Measurements from ENCODE around the gene HTR4. TPM values are rescaled to one million over a fixed set of nuclear protein-coding genes. Genes with fewer than 3 reads are reported as not detected.
A peak's percentile ranks its signal among the peaks of the same experiment; 100 is the strongest.

The HTR4 gene
- polyA plus RNA-seq, 3 donors, result not detected

DNA sequence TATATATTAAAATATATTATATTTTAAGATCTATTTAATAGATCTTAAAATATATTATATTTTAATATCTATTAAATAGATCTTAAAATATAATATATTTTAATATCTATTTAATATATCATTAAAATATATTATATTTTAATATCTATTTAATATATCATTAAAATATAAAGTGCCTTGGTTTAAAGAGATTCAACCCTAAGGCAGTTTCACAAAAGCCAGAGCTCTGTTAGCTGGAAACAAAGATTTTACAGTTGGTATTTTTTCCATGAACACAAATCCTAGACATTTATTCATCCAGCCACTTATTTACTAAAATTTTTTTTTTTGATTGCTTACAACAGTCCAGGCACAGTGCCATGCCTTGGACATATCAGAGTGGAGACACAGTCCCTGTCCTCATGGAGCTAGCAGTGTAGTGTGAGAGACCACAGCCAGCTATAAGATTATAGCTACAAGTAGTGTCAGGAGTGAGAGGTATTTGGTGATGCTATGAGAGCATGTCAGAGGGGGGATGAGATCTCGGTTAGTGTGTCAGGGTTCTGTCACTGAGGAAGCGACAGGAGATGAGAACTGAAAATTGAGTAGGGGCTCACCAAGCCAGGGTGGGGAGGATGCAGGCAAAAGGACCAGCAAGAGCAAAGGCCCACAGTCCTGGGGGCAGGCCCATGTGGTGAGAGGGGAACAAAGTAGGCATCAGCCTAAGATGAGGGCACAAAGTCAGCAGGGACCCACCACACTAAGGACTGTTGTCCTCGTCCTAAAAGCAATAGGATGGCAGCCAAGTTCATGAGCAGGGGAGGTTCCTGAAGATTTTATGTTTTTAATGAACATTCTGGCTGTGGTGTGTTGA lies 196.1 kb downstream of the HTR4 start:
- H3K4me1 Mint-ChIP-seq, result no peaks in the 10 kb centered on the region
- no peak overlapping the region for H3K4me2 ChIP-seq (replicated peaks; ENCODE audit: extremely low read depth, low read length, poor library complexity, severe bottlenecking)
- no peak overlapping the region for H2AFZ ChIP-seq (ENCODE audit: insufficient read depth, low read depth, low read length, poor library complexity, severe bottlenecking)
- no peak overlapping the region for H3K4me3 ChIP-seq (replicated peaks in 1 of 3; ENCODE audit: low read depth in 2 of 3, low read length in 3 of 3)
- no peaks in the 10 kb centered on the region for H3K36me3 Mint-ChIP-seq
- peaks cover 0 to 2% (median 0%) of the 10 kb centered on the region in 3 donors for H3K27me3 Mint-ChIP-seq (ENCODE audit: low read depth in 3 of 3)
- H3K27me3 ChIP-seq (ENCODE audit: control insufficient read depth in 2 of 2, insufficient read depth in 2 of 2, low read length in 2 of 2), result no peaks in the 10 kb centered on the region
- DNase-seq, result no peak
- no peak overlapping the region for H3K9ac ChIP-seq (ENCODE audit: insufficient read depth, low read length, poor library complexity, severe bottlenecking)
- TF ChIP-seq, protein P1, sequence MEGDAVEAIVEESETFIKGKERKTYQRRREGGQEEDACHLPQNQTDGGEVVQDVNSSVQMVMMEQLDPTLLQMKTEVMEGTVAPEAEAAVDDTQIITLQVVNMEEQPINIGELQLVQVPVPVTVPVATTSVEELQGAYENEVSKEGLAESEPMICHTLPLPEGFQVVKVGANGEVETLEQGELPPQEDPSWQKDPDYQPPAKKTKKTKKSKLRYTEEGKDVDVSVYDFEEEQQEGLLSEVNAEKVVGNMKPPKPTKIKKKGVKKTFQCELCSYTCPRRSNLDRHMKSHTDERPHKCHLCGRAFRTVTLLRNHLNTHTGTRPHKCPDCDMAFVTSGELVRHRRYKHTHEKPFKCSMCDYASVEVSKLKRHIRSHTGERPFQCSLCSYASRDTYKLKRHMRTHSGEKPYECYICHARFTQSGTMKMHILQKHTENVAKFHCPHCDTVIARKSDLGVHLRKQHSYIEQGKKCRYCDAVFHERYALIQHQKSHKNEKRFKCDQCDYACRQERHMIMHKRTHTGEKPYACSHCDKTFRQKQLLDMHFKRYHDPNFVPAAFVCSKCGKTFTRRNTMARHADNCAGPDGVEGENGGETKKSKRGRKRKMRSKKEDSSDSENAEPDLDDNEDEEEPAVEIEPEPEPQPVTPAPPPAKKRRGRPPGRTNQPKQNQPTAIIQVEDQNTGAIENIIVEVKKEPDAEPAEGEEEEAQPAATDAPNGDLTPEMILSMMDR (IDR thresholded peaks at IDR 0.05), result no peak
- H3K9me3 ChIP-seq (replicated peaks in 1 of 2; ENCODE audit: control insufficient read depth in 1 of 2, insufficient read depth in 1 of 2, low read length in 2 of 2), result no peaks in the 10 kb centered on the region
- H3K36me3 ChIP-seq (replicated peaks in 1 of 2; ENCODE audit: control insufficient read depth in 1 of 2, insufficient read depth in 2 of 2, low read length in 2 of 2), result no peaks in the 10 kb centered on the region
- intact Hi-C loops (cut with micrococcal nuclease), result no loop called here
- no peaks in the 10 kb centered on the region for H3K9me3 Mint-ChIP-seq
- no peak overlapping the region for H3K27ac Mint-ChIP-seq
- H3K27ac ChIP-seq (ENCODE audit: low read depth in 1 of 2, low read length in 2 of 2), result no peak overlapping the region
- H3K4me3 Mint-ChIP-seq, result no peak overlapping the region
- no peaks in the 10 kb centered on the region for H3K79me2 ChIP-seq (ENCODE audit: insufficient read depth, low read length)
- H4K20me1 ChIP-seq (ENCODE audit: insufficient read depth, low read length), result no peaks in the 10 kb centered on the region
- H3K4me1 ChIP-seq (ENCODE audit: control insufficient read depth in 1 of 2, insufficient read depth in 2 of 2, low read length in 2 of 2), result no peaks in the 10 kb centered on the region
- whole genome bisulfite sequencing (ENCODE audit: insufficient coverage), result 100% methylated on average over 3 of the region's 3 CpGs

DNA sequence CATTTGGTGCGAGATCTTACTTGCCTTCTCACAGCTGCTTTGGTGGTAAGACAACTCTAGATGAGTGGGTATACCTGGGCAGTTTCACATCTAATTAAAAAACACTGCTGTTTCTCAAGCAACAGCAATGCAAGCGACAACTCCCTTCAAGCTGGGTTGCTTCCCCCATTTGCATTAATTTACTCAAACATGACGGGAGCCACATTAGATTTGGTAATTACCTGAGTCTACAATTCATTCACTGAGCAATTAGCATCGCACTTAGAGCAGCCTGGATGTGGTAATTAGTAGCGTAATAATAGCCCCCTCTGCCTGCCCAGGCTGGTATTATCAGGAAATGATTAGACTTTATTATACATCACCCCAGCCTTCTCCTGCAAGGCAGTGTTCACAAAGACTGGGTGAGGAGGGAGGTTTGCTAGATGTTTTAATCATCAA lies 197.1 kb downstream of the HTR4 start:
- intact Hi-C loops (cut with micrococcal nuclease), result no loop called here
- H3K79me2 ChIP-seq (ENCODE audit: insufficient read depth, low read length), result no peaks in the 10 kb centered on the region
- H3K27ac ChIP-seq (ENCODE audit: low read depth in 1 of 2, low read length in 2 of 2), result no peak overlapping the region
- H4K20me1 ChIP-seq (ENCODE audit: insufficient read depth, low read length), result no peaks in the 10 kb centered on the region
- WGBS (ENCODE audit: insufficient coverage), result no CpG with 5 or more reads among the region's 5 CpGs
- Mint-ChIP-seq H3K9me3 (no peaks in the 10 kb centered on the region), H3K36me3 (no peaks in the 10 kb centered on the region), H3K4me3 (no peak overlapping the region), H3K4me1 (no peaks in the 10 kb centered on the region), H3K27me3 (ENCODE audit: low read depth in 3 of 3) (peaks cover 0 to 2% (median 0%) of the 10 kb centered on the region in 3 donors), H3K27ac (no peak overlapping the region)
- no peak overlapping the region for H3K9ac ChIP-seq (ENCODE audit: insufficient read depth, low read length, poor library complexity, severe bottlenecking)
- no peaks in the 10 kb centered on the region for H3K9me3 ChIP-seq (replicated peaks in 1 of 2; ENCODE audit: control insufficient read depth in 1 of 2, insufficient read depth in 1 of 2, low read length in 2 of 2)
- DNase-seq, result peak in 2 of 3 donors; percentile 7 to 12
- H3K4me2 ChIP-seq (replicated peaks; ENCODE audit: extremely low read depth, low read length, poor library complexity, severe bottlenecking), result no peak overlapping the region
- TF ChIP-seq, protein P1 (IDR thresholded peaks at IDR 0.05), result peak; percentile 63
- H3K36me3 ChIP-seq (replicated peaks in 1 of 2; ENCODE audit: control insufficient read depth in 1 of 2, insufficient read depth in 2 of 2, low read length in 2 of 2), result no peaks in the 10 kb centered on the region
- no peaks in the 10 kb centered on the region for H3K27me3 ChIP-seq (ENCODE audit: control insufficient read depth in 2 of 2, insufficient read depth in 2 of 2, low read length in 2 of 2)
- H3K4me3 ChIP-seq (replicated peaks in 1 of 3; ENCODE audit: low read depth in 2 of 3, low read length in 3 of 3), result no peak overlapping the region
- no peak overlapping the region for H2AFZ ChIP-seq (ENCODE audit: insufficient read depth, low read depth, low read length, poor library complexity, severe bottlenecking)
- no peaks in the 10 kb centered on the region for H3K4me1 ChIP-seq (ENCODE audit: control insufficient read depth in 1 of 2, insufficient read depth in 2 of 2, low read length in 2 of 2)
